ENCODE data around the gene ST6GALNAC2.
A peak's percentile ranks its signal among the peaks of the same experiment; 100 is the strongest.

- TF ChIP-seq POLR2A (IDR thresholded peaks at IDR 0.05) (no peak), CTCF (IDR thresholded peaks at IDR 0.05) (peak; percentile 54 to 60 (median 56))
These were observed 38.4 kb downstream of the ST6GALNAC2 start for GRCh38 chr17:76547183-76547641.
